Lower leg skin (tissue), 4 donors: Measurements from ENCODE around the gene STPG3. TPM values are rescaled to one million over a fixed set of nuclear protein-coding genes. Genes with fewer than 3 reads are reported as not detected.

Experiments used
- DNase-seq, 2 donors: peaks; one replicate each; pipeline ENCODE4 v3.0.0-alpha.2; 2019; ENCODE audit warnings: low spot score in 2 of 2
- H3K4me3 ChIP-seq: fragments of 200-600 bp; sonication (generic); 2 replicates; pipeline ENCODE4 v1.5.1; 2017; ENCODE audit warnings: mild to moderate bottlenecking, low read depth; ENCODE audit not compliant: poor library complexity, severe bottlenecking
- CTCF ChIP-seq, 3 donors: fragments of 450-650 bp; IDR thresholded peaks; one replicate each; pipeline ENCODE4 v1.5.1; 2016; ENCODE audit warnings: antibody characterized with exemption in 3 of 3, mild to moderate bottlenecking in 3 of 3, moderate library complexity in 2 of 3
- POLR2A ChIP-seq, 2 donors: fragments of 450-650 bp; IDR thresholded peaks; one replicate each; pipeline ENCODE4 v1.6.1; 2016 to 2017; ENCODE audit warnings: antibody characterized with exemption in 2 of 2, mild to moderate bottlenecking in 1 of 2, moderate library complexity in 1 of 2
- WGBS, 2 donors: methylation state at CpG; one replicate each; pipeline ENCODE4 v1.1.5; 2018; 5-methylcytosine and 5-hydroxymethylcytosine counted together
- intact Hi-C: fragments of 100-400 bp; cut with DNase I; formaldehyde crosslinking; loops from one replicate; pipeline ENCODE4 v1.15.0; 2023; ENCODE audit warnings: low total_unique reads
- total RNA-seq, 4 donors: library from RNA; depleted of rRNA; stranded (reverse); fragments of >200 nt; gene quantifications; one replicate each; pipeline ENCODE4 v1.1.0, GENCODE V29; 2016

STPG3 gene
- total RNA-seq, 4 donors from 2014 or later = not detected

DNA sequence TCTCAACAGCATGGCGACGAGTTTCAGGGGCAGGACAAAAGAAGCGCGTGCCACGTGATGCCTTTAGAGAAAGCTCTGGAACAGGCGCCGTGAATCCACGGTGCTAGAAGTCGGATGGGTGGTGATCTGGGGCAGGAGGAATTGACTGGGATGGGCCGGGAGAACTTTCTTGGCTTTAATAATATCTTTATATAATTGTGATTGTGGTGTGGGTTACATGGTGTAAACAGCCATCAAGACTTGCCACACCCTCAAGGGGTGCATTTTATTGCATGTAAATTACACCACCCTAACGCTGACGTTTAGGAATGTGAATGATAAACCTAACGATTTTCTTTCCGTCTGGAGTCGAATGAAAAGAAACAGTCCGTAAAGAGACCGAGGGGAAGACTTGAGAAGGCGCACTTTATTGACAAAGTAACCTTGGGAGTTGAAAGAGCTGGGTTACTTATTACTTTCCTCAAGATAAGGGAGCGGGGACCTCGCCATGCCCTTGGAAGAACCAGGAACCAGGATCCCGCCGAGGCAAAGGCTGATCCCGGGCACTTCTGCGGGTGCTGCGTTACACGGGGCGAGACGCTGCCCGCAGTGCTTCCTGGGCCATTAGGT lies 42.5 kb downstream of the STPG3 start:
- intact Hi-C loops = no loop called here
- WGBS, 2 donors = 65 to 68% methylated on average over 29 of the region's 29 CpGs
- TF ChIP-seq POLR2A (IDR thresholded peaks at IDR 0.05) = no peak
- no peak for DNase-seq
- no peak overlapping the region for H3K4me3 ChIP-seq

DNA sequence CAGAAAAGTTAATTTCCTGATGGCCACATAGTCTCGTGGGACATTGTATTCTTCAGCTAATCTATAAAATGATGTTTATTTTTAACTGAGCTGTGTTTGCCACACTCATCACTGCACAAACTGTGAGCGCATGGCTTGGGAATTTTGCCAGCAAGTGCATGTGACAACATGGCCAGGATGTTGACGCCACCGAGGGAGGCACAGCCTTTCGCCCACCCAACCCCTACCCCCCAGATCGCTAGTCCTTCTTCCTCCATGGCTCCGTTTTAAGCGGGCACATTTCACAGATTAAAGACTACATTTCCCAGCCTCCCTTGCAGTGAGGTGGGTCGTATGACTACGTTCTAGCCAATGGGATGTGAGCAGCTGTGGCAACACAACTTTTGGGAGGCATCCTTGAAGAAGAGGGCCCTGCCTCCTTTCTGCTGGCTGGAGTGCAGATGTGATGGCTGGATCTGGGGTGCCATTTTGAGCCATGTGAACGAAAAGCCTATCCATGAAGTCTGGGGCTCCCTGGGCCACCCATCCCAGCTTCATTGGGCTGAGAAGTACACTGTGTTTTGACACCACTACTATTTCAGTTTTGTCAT lies 43.1 kb downstream of the STPG3 start:
- no peak for DNase-seq
- TF ChIP-seq POLR2A (IDR thresholded peaks at IDR 0.05) (no peak), CTCF (IDR thresholded peaks at IDR 0.05) (no peak)
- intact Hi-C loops = no loop called here
- no peak overlapping the region for H3K4me3 ChIP-seq
- WGBS, 2 donors = 37 to 41% methylated on average over 11 of the region's 11 CpGs

- no peak for DNase-seq
- H3K4me3 ChIP-seq = no peak overlapping the region
- TF ChIP-seq CTCF (IDR thresholded peaks at IDR 0.05) = no peak
- TF ChIP-seq POLR2A (IDR thresholded peaks at IDR 0.05) = no peak
- 7 to 8% methylated on average over 17 to 30 of the region's 35 CpGs for WGBS, 2 donors
- intact Hi-C loops = loop anchor here (5.0 kb wide), 1 partner anchor 113 kb away; no protein-coding TSS in a partner anchor
Measured at GRCh38 chr9:137294681-137295237, 43.7 kb downstream of the STPG3 start.

DNA sequence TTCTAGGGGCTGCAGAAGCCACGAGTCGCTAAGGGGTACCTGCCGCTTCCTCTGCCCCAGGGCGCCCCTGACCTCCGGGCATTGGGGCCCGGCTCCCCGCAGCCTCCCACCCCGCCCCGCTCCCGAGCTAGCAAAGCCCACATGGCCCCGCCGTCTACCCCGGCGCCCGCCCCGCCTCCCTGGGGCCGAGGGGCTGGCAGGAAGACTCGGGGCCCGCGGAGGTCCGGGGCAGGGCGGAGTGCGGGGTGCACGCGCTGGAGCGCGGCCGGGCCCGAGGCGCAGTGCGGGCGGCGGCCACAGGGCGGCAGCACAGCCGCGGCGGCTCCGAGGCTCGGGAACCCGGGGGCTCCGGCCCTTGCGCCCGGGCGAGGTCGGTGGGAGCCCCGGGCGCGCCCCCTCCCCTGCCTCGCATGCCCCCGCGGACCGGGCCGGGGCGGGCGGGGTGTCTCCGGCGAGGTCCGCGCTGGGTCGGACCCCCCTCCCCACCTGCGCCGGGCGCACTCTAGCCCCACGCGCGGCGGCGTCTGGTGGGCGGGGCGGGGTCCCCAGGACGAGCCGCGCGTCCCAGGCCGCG lies 44.2 kb downstream of the STPG3 start:
- intact Hi-C loops = loop anchor here (5.0 kb wide), 1 partner anchor 112 kb away; no protein-coding TSS in a partner anchor
- DNase-seq = no peak
- TF ChIP-seq POLR2A (IDR thresholded peaks at IDR 0.05) = no peak
- TF ChIP-seq CTCF (IDR thresholded peaks at IDR 0.05) = no peak
- no peak overlapping the region for H3K4me3 ChIP-seq
- 1 to 2% methylated on average over 9 to 19 of the region's 76 CpGs for WGBS, 2 donors

GRCh38 chr9:137295849-137296669 lies 45.0 kb downstream of the STPG3 start:
- intact Hi-C loops = loop anchor here (5.0 kb wide), 1 partner anchor 111 kb away; no protein-coding TSS in a partner anchor
- TF ChIP-seq POLR2A (IDR thresholded peaks at IDR 0.05) (no peak), CTCF (IDR thresholded peaks at IDR 0.05) (no peak)
- H3K4me3 ChIP-seq = no peak overlapping the region
- WGBS, 2 donors = 13 to 26% methylated on average over 39 to 55 of the region's 78 CpGs
- DNase-seq = no peak
